ENCODE data around the gene PAPOLB.
A peak's percentile ranks its signal among the peaks of the same experiment; 100 is the strongest.

Gene PAPOLB

DNA sequence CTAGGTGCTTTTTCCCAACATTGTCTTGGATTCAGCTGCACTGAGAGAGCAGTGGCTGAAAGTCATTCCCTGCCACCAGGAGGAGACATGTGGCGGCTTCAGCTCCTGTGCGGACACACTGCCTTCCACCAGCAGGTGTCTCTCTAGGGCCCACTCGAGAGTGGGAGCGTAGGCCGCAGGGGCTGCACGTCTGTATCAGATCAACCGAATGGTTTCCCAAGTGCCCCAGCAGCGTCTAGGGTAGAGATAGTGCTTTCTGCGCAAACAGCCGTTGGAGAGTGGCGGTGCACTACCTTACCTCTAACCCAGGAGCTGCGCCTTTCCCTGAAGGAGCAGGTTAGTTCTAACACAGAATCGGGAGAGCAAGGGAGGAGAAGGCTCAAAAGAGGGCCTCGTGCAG lies 31.7 kb downstream of the PAPOLB start:
- DNase-seq (ENCODE audit: insufficient read length, low spot score), result peak; percentile 71
- peak; percentile 95 for FAIRE-seq

GRCh38 chr7:4828720-4829383 lies 33.0 kb downstream of the PAPOLB start:
- no peak for FAIRE-seq
- TF ChIP-seq POLR2AphosphoS5 (IDR thresholded peaks at IDR 0.05; ENCODE audit: low read depth, low read length), result no peak
- no peak for TF ChIP-seq PAX5 (IDR thresholded peaks at IDR 0.05; ENCODE audit: insufficient read depth, low read length, severe bottlenecking)
- TF ChIP-seq POLR2A (IDR thresholded peaks at IDR 0.05; ENCODE audit: low read depth, low read length), result no peak
- TF ChIP-seq POU2F2 (IDR thresholded peaks at IDR 0.05; ENCODE audit: low read depth, low read length), result no peak
- TF ChIP-seq TAF1 (IDR thresholded peaks at IDR 0.05; ENCODE audit: low read depth, low read length), result no peak
- no peak for TF ChIP-seq SPI1 (IDR thresholded peaks at IDR 0.05; ENCODE audit: low read depth, low read length)
- DNase-seq (ENCODE audit: insufficient read length, low spot score), result no peak

More for the DNA sequence above, 31.7 kb downstream of the PAPOLB start:
- TF ChIP-seq PAX5 (IDR thresholded peaks at IDR 0.05; ENCODE audit: insufficient read depth, low read length, severe bottlenecking), result no peak

GRCh38 chr7:4825081-4825480 lies 36.7 kb downstream of the PAPOLB start:
- DNase-seq (ENCODE audit: insufficient read length, low spot score) (no peak), FAIRE-seq (no peak)
- TF ChIP-seq POU2F2 (IDR thresholded peaks at IDR 0.05; ENCODE audit: low read depth, low read length), result no peak
- TF ChIP-seq TAF1 (IDR thresholded peaks at IDR 0.05; ENCODE audit: low read depth, low read length), result no peak
- TF ChIP-seq POLR2AphosphoS5 (IDR thresholded peaks at IDR 0.05; ENCODE audit: low read depth, low read length), result no peak
- no peak for TF ChIP-seq PAX5 (IDR thresholded peaks at IDR 0.05; ENCODE audit: insufficient read depth, low read length, severe bottlenecking)
- TF ChIP-seq SPI1 (IDR thresholded peaks at IDR 0.05; ENCODE audit: low read depth, low read length), result no peak
- TF ChIP-seq POLR2A (IDR thresholded peaks at IDR 0.05; ENCODE audit: low read depth, low read length), result no peak

- no peak for DNase-seq (ENCODE audit: insufficient read length, low spot score)
- TF ChIP-seq POLR2A (IDR thresholded peaks at IDR 0.05; ENCODE audit: low read depth, low read length), result no peak
- TF ChIP-seq PAX5 (IDR thresholded peaks at IDR 0.05; ENCODE audit: insufficient read depth, low read length, severe bottlenecking), result no peak
- TF ChIP-seq POU2F2 (IDR thresholded peaks at IDR 0.05; ENCODE audit: low read depth, low read length), result no peak
- TF ChIP-seq TAF1 (IDR thresholded peaks at IDR 0.05; ENCODE audit: low read depth, low read length), result no peak
- TF ChIP-seq POLR2AphosphoS5 (IDR thresholded peaks at IDR 0.05; ENCODE audit: low read depth, low read length), result no peak
- TF ChIP-seq SPI1 (IDR thresholded peaks at IDR 0.05; ENCODE audit: low read depth, low read length), result no peak
- FAIRE-seq, result no peak
Measured at GRCh38 chr7:4824120-4824775, 37.6 kb downstream of the PAPOLB start.

GRCh38 chr7:4823441-4824119 lies 38.2 kb downstream of the PAPOLB start:
- TF ChIP-seq SPI1 (IDR thresholded peaks at IDR 0.05; ENCODE audit: low read depth, low read length) (no peak), PAX5 (IDR thresholded peaks at IDR 0.05; ENCODE audit: insufficient read depth, low read length, severe bottlenecking) (no peak), POU2F2 (IDR thresholded peaks at IDR 0.05; ENCODE audit: low read depth, low read length) (no peak), POLR2AphosphoS5 (IDR thresholded peaks at IDR 0.05; ENCODE audit: low read depth, low read length) (no peak), TAF1 (IDR thresholded peaks at IDR 0.05; ENCODE audit: low read depth, low read length) (no peak), POLR2A (IDR thresholded peaks at IDR 0.05; ENCODE audit: low read depth, low read length) (no peak)
- FAIRE-seq (no peak), DNase-seq (ENCODE audit: insufficient read length, low spot score) (no peak)

- no peak for FAIRE-seq
- TF ChIP-seq POLR2AphosphoS5 (IDR thresholded peaks at IDR 0.05; ENCODE audit: low read depth, low read length), result no peak
- TF ChIP-seq SPI1 (IDR thresholded peaks at IDR 0.05; ENCODE audit: low read depth, low read length), result no peak
- no peak for TF ChIP-seq POLR2A (IDR thresholded peaks at IDR 0.05; ENCODE audit: low read depth, low read length)
- no peak for TF ChIP-seq POU2F2 (IDR thresholded peaks at IDR 0.05; ENCODE audit: low read depth, low read length)
- no peak for TF ChIP-seq TAF1 (IDR thresholded peaks at IDR 0.05; ENCODE audit: low read depth, low read length)
- no peak for TF ChIP-seq PAX5 (IDR thresholded peaks at IDR 0.05; ENCODE audit: insufficient read depth, low read length, severe bottlenecking)
- DNase-seq (ENCODE audit: insufficient read length, low spot score), result no peak
Measured at GRCh38 chr7:4822677-4823076, 39.2 kb downstream of the PAPOLB start.

GRCh38 chr7:4820967-4821471 lies 40.8 kb downstream of the PAPOLB start:
- no peak for TF ChIP-seq SPI1 (IDR thresholded peaks at IDR 0.05; ENCODE audit: low read depth, low read length)
- TF ChIP-seq PAX5 (IDR thresholded peaks at IDR 0.05; ENCODE audit: insufficient read depth, low read length, severe bottlenecking), result no peak
- no peak for TF ChIP-seq POLR2A (IDR thresholded peaks at IDR 0.05; ENCODE audit: low read depth, low read length)
- no peak for TF ChIP-seq TAF1 (IDR thresholded peaks at IDR 0.05; ENCODE audit: low read depth, low read length)
- no peak for TF ChIP-seq POLR2AphosphoS5 (IDR thresholded peaks at IDR 0.05; ENCODE audit: low read depth, low read length)
- FAIRE-seq, result no peak
- no peak for DNase-seq (ENCODE audit: insufficient read length, low spot score)

- TF ChIP-seq SPI1 (IDR thresholded peaks at IDR 0.05; ENCODE audit: low read depth, low read length), result no peak
- no peak for TF ChIP-seq POU2F2 (IDR thresholded peaks at IDR 0.05; ENCODE audit: low read depth, low read length)
- no peak for TF ChIP-seq POLR2A (IDR thresholded peaks at IDR 0.05; ENCODE audit: low read depth, low read length)
- no peak for TF ChIP-seq POLR2AphosphoS5 (IDR thresholded peaks at IDR 0.05; ENCODE audit: low read depth, low read length)
- no peak for TF ChIP-seq PAX5 (IDR thresholded peaks at IDR 0.05; ENCODE audit: insufficient read depth, low read length, severe bottlenecking)
- TF ChIP-seq TAF1 (IDR thresholded peaks at IDR 0.05; ENCODE audit: low read depth, low read length), result no peak
- DNase-seq (ENCODE audit: insufficient read length, low spot score), result no peak
- no peak for FAIRE-seq
Measured at GRCh38 chr7:4820405-4820966, 41.3 kb downstream of the PAPOLB start.
